GM18909 (cell line): ENCODE data around the gene FBXW8.

ENCODE experiments used
- ATAC-seq: cut with Tn5 transposase; IDR thresholded peaks from one replicate; pipeline ENCODE4 v1.9.1; 2021; ENCODE audit warnings: mild to moderate bottlenecking; ENCODE audit not compliant: unreplicated experiment, poor library complexity

Gene FBXW8

DNA sequence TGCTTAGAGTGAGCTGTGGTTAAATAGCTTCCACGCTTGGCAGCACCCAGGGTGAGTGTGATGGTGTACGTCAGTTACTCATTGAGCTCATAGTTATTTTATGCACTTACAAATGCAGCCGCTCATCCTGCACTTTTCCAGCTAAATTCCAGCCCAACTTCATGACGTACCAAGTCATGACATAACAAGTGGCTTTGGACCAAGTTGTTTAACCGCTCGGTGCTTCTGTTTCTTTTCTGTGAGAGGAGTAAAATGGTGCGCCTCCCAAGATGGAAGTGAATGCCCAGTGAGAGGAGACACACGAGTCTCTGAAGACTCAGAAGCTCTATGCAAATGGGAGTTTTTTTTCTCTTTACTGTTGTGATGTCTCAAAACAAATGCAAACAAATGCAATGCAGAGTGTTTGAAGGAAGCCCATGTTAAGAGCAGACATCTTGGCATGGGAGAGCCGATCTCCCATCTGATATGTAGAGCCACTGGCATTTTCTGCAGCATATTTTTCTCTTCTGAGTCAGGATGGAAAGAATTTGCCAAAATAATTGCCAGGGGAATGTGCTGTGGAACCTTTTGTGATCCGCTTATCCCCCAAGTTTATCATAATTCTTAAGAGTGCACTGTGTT lies 72.2 kb downstream of the FBXW8 start:
- ATAC-seq, result no peak

DNA sequence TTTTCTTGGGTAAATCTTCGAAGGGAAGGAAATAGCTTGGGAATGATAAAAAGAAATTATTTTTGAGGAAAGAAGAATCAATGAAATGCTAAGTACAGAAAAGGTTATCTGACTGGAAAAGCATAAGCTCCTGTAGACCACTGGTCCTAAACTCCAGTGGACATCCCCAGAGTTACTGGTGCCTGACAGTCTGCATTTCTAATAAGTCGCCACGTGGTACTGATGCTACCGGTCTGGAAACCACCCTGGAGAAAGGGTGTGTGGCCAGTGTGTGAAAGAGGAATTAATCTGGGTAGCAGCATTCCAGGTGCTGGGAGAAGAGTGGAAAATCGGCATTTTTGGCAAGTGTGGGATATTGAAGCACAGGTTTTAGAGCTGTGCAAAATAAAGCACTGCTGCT lies 73.3 kb downstream of the FBXW8 start:
- ATAC-seq, result no peak

DNA sequence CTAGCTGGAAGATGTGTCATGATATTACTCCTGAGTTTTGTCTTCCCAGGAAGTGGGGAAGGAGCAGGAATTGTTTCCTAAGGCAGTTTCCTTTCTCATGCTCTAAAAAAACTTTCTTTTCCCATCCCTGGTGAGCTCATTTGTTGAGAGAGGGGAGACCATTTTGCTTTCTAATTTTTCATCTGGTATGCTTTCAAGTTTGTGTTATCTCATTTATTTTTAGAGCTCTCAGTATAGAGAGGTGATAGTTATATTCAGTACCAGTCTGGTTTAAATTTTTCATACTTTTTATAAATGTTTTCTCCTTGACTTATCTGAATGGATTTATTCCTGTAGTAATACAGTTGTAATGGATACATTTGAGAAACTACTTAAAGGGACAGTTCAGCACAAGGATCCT lies 79.6 kb downstream of the FBXW8 start:
- ATAC-seq, result no peak

DNA sequence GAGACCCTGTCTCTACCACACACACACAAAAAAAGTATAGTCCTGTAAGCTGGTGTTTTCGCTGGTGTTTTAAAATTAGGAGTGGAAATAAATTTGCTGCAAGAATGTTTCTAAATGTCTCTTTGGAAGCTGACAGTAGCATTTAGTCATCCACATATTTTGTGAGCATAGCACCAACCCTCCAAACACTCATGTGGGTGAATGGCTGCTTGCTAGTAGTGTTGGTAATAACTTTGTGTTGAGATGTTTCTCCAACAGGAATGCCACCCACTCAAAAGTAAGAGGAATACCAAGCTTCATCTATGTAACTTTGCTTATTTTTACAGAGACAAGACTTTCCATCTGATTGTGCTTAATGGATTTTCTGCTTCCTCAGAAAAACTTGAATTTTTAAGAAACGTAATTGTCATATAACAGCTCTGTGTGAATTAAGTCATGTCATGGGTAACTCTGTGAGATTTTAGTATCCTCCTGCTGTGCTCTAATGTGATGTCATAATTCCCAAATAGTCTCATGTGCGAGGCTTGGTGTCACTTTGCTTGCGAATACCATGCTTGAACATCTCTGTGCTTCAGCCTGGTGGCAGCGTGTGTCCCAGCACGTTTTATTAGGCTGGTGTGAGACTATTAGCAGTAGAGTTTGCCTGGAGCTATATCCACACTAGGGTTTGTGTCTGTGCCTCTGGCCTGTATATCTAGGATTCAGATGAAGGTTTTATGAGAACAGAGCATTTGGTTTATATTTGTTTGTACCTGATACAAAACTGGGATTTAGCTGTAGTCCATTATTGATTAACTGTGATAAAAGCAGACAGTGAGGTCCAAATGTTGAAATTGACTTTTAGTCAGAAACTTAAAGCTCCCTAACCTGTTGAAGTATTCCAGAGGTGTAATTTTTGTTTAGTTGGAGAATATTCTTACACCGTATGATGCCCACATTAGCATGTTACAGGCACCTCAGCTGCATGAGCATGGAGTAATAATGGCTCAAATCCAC lies 80.5 kb downstream of the FBXW8 start:
- no peak for ATAC-seq

DNA sequence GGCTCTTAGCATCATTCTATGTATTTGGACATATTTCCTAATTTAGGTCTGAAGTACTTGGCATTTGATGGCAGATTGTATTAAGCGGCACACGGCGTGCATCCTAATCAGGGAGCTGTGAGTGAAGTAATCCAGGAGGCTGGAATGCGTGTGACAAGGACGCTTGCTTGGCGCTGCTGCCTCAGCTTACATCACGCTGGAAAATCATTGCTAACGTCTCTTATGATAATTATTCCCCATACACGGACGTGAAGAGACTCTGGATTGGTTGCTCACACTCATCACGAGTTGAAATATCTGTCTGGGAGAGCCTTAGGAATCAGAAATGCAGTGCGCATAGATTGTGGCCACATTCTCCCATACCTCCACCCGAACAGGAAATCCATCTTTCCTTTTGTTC lies 85.3 kb downstream of the FBXW8 start:
- ATAC-seq, result no peak

DNA sequence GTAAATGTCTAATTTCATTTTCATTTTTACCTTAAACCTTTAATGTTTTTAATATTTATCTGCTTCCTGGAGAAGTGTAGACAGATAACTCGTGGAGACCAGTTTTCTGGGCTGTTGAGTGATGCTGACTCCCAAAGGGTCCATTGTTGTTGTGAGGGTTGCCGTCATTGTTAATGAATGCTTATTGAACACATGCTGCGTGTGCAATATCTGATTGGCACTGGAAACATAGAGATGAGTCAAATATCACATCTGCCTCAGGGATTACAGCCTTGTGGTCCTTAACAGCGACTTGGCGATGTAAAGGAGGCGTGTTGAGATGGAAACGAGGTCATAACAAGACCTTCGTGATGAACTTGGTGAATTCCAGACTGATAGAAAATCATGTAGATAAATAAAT lies 85.9 kb downstream of the FBXW8 start:
- no peak for ATAC-seq

DNA sequence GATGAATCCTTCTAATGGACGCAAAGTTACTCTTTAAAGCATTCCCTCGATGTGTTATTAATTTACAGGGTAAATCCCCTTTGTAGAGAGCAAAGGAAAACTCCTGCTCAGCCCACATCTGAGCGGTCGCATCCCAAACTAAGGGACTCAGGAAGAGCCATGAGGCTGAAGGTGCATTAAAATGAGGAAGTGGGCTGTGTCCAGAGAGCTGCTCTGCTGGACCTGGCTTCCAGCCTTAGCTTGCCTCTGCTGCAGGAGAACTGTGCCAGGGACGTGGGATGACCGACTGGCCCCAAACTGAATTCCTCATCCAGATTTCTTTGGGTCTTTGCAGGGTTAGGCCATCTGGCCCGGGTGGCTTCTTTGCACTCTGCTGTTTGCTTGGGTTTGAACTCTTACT lies 88.3 kb downstream of the FBXW8 start:
- no peak for ATAC-seq

DNA sequence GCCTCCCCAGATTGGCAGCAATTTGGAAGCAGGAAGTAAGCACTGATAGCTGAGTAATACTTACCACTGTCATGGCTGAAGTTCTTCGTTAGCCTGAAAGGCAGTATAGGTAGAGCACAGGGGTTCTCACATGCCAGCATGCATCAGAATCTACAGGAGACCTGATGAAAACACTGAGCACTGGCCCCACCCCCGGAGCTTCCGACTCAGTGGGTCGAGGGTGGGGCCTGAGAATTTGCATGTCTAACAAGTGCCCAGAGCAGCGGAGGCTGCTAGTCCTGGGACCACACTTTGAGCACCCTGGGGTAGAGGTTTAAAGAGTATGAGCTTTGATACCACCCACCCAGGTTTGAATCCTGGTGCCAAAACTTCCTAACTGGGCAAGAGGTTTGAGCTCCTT lies 89.6 kb downstream of the FBXW8 start:
- peak; percentile 50 for ATAC-seq

DNA sequence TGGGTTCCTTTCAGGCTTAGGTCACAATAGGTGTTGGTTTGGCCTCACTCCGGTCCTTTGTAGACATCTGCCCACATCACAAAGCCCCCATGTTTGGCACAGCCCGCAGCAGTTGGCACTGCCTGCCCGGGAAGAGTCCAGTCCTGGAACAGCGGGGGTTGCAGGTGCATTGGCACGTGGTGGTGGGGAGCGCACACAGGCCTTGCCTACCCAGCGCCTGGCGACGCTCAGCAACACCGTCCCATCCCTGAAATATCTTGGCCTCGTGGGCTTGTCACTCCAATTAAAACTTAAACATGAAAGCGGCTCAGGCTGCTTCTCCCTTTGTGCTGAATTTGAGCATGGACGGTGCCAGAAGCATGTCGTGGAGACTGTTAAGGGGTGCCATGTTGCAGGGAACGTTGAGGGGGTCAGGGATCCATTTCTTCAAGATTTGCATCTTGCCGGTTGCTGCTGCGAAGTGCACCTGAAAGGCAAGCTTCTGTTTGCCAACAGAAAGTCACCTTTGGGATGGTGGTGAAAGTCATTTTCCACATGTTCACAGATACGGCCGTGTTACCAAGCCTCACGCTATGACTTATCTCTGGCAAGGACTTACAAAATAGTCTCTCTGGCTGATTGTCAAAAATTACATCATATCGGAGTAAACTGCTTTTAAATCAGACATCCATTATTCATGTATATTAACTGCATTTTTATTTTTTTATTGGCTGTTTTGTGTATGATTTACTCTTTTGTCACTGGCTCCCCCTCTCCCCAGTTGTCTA lies 91.5 kb downstream of the FBXW8 start:
- no peak for ATAC-seq

DNA sequence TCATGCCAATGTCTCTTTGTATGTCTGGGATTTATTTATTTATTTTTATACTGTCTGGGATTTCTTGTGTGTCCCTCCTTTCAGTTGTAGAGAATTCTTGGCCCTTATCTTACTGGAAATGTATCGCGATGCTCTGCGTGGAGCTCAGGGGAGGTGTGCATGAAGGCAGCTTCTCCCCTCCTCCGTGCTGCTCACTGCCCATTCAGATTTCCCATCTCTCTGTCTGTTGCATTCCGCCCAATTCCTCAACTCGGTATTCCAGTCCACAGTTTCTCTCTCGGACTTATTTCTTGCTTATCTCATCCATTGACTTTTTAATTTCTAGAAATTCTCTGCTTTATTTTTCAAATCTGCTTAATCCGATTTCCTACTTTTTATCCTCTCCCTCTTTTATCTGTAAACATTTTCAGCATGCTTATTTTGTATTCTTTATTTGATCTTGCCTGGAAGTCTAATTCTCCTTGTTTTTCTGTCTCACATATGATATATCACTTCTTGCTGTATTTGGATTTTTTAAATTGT lies 93.2 kb downstream of the FBXW8 start:
- no peak for ATAC-seq

DNA sequence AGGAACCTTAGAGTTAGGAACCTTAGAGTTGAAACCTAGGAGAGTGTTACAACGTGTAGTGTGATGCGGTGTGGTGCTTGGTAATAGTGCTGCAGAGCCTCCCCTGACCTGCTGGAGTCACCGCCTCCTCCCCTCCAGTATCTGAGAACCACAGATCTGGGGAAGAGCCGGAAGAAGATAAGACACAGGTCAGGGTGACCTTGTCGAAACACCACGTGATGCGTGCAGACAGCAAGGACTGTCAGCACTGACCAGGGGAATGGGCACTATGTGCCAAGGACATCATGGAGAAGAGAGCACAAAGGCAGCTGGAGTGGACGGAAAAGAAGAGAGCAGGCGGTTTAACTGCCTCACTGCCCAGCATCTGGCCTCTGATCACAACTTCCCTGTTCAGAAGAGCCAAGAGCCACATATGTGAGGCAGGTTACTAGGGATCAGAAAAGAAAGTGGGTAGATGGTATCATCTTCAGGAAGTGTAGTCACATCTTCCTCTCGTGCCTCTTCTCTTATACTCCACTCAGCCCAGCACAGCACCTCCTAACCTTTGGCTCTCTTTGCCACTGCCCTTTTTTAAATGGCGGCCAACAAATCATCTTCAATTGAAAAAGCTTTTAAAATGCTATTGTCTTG lies 94.8 kb downstream of the FBXW8 start:
- ATAC-seq, result no peak

DNA sequence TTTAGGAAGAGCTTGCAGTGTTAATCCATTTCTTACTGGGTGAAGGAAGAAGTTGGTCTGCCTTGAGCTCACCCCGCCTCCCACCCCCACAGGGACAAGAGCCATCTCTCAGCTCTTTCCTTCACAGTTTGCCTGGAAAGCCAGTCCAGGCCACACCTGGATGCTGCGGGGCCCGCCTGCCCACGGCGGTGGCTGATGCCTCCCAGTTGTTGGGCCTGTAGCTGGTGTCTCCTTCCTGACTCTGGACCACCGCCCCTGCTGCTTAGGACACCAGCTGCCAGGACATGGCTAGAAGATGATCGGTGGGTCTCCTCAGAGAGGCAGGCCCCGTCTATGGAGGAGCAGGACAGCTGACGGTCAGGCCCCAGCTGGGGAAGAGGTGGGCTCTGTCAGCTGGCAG lies 95.6 kb downstream of the FBXW8 start:
- no peak for ATAC-seq

DNA sequence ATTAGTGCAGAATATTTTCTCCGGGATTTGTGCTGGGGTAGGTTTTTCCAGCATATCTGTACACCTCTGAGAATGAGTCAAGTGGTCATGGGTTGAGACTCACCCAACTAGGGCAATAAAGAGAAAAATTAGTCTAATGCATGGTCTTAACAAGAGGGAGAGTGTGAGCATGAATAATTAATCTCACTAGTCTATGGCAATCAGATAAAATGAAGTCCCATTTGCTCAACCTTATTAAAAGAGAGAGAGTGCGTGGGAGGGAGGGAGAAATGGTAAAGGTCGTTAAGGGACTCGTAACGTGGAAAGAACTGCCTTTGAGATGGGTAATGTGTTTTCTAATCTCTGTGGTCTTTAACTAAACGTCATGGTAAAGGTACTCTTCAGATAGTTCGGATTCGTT lies 96.8 kb downstream of the FBXW8 start:
- ATAC-seq, result no peak

DNA sequence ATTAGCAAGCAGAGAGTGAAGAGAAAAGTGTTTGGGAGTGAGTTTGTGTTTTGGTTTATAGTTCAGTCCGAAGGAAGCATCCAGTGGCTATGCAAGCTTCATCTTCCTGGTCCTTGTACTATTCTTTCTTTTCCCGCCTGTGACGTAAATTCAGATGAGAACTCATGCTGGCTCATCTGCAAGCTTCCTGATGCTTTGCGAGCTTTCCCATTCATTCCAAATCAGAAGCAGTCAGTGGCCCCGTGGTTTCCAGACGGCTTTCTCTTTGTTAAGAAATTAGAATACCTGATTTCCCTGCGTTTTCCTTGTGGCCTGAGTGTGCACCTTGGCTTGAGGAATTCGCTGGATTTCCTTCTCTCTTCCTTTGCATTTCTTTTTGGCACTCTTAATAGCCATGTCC lies 99.0 kb downstream of the FBXW8 start:
- no peak for ATAC-seq

DNA sequence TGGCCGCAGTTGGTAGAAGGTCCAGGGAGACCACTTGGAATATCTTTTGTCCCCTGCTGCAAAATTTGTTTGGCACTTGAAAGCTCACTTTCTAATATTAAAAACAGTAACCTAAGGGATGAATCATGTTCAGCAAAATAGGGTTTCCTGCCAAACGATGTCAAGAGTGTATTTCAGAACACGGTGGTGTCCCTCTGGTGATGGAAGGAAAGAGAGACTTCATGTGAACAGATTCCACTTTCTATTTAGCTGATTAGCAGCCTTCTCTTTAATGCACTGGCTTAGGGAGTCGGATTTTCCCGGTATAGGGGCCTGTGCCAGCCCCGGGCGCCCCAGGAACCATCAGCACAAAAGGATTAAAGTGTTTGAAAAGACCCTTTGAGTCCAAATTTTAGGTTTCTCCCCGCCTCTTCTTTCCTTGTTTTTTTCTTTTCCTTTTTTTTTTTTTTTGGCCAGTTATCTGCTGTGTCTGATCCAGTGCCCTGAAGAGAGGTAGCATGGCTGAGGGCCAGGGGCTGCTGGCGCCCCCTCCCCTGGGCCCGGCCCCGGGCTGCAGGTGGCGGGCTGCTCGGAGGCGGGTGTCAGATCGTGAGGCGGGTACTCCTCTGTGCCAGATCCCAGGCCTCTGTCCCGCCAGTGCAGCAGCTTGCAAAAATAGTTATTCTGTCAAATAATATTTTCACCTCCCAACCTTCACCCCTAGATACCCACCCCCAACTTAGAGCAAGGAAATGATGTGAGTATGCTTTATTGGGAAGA lies 100.1 kb downstream of the FBXW8 start:
- ATAC-seq, result no peak

DNA sequence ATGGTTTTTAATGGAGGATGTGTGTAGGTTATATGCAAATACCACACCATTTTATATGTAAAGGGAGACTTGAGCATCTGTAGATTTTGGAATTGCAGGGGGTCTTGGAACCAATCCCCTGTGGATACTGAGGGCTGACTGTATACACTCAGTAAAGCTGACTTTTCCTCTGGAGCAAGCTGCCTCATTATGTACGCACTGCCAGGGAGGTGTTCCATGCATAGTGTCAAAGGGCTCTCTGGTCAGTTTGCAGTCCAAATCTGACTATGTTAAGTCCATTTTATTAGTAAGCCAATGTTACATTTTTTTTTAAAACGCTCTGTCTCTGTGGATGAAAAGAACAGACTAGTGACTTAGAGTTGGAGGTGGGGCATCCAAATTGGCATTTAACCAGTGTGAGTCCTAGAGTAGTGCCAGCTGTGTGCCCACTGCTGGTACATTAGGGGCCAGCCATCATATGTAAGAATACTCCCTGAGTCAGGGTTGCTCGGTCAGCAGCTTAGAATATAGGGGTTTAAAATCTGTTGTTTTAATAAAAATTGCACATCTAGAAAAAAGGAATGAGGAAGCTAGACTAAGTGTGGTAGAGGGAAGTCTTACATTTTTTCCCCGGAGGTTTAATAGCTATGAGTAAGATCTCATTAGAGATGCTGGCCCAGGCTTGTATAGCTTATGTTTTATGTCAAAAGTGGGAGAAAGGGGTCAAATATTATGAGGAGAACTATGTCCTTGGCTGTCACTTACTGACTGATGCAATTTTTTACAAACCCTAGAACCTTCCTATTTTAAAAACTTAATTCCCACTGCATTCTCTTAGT lies 101.4 kb downstream of the FBXW8 start:
- no peak for ATAC-seq

DNA sequence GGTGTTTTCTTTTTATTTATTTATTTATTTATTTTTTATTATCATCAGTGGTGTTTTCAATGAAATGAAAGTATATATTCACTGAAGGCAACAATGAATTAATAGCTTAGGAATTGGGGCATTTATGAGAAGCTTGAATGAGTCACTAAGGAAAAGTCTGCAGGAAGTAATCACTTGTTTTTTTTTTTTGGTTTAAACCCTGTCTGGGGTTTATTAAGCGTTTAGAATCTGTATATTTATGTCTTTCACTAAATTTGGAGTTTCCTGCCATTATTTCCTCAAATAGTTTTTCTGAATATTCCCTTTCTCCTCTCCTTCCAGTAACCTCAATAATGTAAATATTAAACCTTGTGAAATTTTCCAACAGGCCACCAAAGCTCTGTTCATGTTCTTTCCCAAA lies 103.0 kb downstream of the FBXW8 start:
- ATAC-seq, result no peak

DNA sequence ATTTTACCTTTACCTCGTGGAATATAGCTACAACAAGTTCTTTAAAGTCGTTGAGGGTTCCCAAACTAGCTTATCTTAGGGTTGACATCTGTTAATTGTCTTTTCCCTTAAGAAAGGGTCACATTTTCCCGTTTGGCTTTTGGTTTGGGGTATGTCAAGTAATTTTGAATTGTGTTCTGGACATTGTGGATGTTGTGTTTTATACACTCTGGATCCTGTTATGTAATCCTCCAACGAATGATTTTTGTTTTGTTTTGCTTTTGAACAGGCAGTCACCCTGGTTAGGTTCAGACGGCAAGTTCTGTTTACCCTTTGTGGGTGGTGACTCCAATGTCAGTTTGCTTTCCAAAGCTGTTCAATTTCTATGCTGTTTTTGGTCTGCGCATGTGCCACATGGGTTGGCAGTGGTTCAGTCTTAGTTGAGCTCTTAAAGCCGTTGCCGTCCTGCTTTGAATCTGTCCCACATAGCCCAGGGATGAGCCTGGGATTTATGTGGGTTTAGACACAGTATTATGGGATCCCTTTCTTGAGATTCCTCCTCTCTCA lies 103.7 kb downstream of the FBXW8 start:
- no peak for ATAC-seq

DNA sequence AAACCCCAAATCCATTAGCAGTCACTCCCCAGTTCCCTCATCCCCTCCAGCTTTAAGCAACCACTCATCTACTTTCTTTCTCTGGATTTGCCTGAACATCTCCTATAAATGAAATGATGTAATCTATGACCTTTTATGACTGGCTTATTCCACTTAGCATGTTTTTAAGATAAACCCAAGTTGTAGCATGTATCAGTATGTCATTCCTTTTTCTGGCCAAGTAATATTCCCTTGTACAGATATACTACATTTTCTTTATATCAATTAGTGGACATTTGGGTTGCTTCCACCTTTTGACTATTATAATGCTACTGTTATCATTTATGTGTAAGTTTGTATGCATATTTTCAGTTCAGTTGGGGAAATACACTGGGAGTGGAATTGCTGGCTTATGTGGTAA lies 105.1 kb downstream of the FBXW8 start:
- ATAC-seq, result no peak
